Hematopoietic multipotent progenitor cell treated with erythropoietin and hydrocortisone succinate and interleukin-3 and kit ligand, for 17 days (in vitro differentiated cells): Measurements from ENCODE around the gene CTAG1B.
"Not testable (repeated sequence)": the region's sequence is repeated elsewhere in the genome, so short reads cannot be mapped to it uniquely, and the experiment has no call there.

Experiments
- DNase-seq: peaks from one replicate; pipeline ENCODE4 v3.0.0-alpha.2; 2015; ENCODE audit warnings: low spot score

CTAG1B gene

GRCh38 chrX:154620767-154621414 is 1.8 kb upstream of the CTAG1B start:
- DNase-seq = not testable (repeated sequence)

- not testable (repeated sequence) for DNase-seq
Observed at GRCh38 chrX:154613586-154613985, 5.5 kb downstream of the CTAG1B start.

- not testable (repeated sequence) for DNase-seq
Observed at GRCh38 chrX:154611146-154611545, 7.9 kb downstream of the CTAG1B start.

- DNase-seq = not testable (repeated sequence)
Observed at GRCh38 chrX:154608823-154609222, 10.3 kb downstream of the CTAG1B start.

GRCh38 chrX:154607976-154608375 is 11.1 kb downstream of the CTAG1B start:
- DNase-seq = not testable (repeated sequence)

GRCh38 chrX:154607370-154607769 is 11.7 kb downstream of the CTAG1B start:
- DNase-seq = no peak

GRCh38 chrX:154605566-154605965 is 13.5 kb downstream of the CTAG1B start:
- DNase-seq = no peak

- DNase-seq = no peak
Observed at GRCh38 chrX:154603438-154604430, 15.3 kb downstream of the CTAG1B start.

- no peak for DNase-seq
Observed at GRCh38 chrX:154602766-154603437, 16.2 kb downstream of the CTAG1B start.

- no peak for DNase-seq
Observed at GRCh38 chrX:154602226-154602625, 16.9 kb downstream of the CTAG1B start.

- no peak for DNase-seq
Observed at GRCh38 chrX:154600759-154601374, 18.2 kb downstream of the CTAG1B start.

- no peak for DNase-seq
Observed at GRCh38 chrX:154599531-154599930, 19.6 kb downstream of the CTAG1B start.

GRCh38 chrX:154598656-154599055 is 20.4 kb downstream of the CTAG1B start:
- no peak for DNase-seq

GRCh38 chrX:154597221-154597620 is 21.9 kb downstream of the CTAG1B start:
- no peak for DNase-seq

- no peak for DNase-seq
Observed at GRCh38 chrX:154596290-154596929, 22.7 kb downstream of the CTAG1B start.

- DNase-seq = no peak
Observed at GRCh38 chrX:154595559-154596249, 23.4 kb downstream of the CTAG1B start.

- DNase-seq = no peak
Observed at GRCh38 chrX:154594491-154594890, 24.6 kb downstream of the CTAG1B start.

GRCh38 chrX:154593201-154593600 is 25.9 kb downstream of the CTAG1B start:
- DNase-seq = no peak

GRCh38 chrX:154592505-154592904 is 26.6 kb downstream of the CTAG1B start:
- no peak for DNase-seq

- not testable (repeated sequence) for DNase-seq
Observed at GRCh38 chrX:154590415-154590814, 28.7 kb downstream of the CTAG1B start.
